ENCODE results near the gene C2CD4D. TPM values are rescaled to one million over a fixed set of nuclear protein-coding genes. Genes with fewer than 3 reads are reported as not detected.
"Not testable (repeated sequence)": the region's sequence is repeated elsewhere in the genome, so short reads cannot be mapped to it uniquely, and the experiment has no call there.

The C2CD4D gene
- total RNA-seq, 1 donor from 2014 or later, result not detected

DNA sequence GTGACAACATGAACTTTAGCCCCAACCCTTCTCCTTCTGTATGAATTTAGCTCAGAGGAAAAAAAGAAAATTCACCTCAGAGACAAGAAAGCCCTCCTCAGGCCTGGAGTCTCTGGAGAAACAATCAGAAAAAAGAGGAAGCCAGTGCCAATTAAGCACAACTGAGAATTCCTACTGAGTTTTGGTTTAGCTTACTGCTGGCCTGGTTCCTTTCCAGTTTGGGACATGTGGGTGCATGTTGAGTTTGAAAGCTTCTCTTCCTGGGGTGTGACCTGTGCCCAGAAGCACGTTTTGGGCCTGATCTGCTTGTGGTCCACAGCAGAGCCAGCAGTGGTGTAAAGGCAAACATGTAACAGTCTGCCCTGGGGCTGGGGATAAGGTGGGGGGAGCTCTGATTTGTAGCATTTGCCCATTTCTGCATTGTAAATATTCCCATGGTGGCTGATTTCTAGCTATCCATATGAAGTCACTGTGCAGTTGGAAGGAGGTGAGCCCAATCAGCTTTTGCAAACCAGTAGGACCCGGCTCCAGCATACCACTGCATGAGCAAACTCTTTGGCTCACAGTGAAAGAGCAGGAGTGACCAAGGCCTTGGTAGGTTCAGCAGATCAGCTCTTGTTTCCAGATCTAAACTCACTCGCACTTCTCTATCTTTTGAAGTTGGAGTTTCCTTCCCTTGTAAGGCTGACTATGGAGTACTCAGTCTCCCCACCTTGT is 18.6 kb upstream of the C2CD4D start:
- no peak overlapping the region for H3K27ac Mint-ChIP-seq
- peaks cover 5% of the 10 kb centered on the region for H3K27me3 Mint-ChIP-seq (ENCODE audit: insufficient read depth, low read depth)
- no peak overlapping the region for H3K4me3 ChIP-seq
- H3K27ac ChIP-seq, result no peak overlapping the region
- H3K4me2 ChIP-seq, result no peak overlapping the region
- H3K4me1 ChIP-seq, result no peaks in the 10 kb centered on the region
- no peaks in the 10 kb centered on the region for H3F3A ChIP-seq (ENCODE audit: low read depth)
- TF ChIP-seq EZH2phosphoT487 (IDR thresholded peaks at IDR 0.05) (no peak), EZH2 (IDR thresholded peaks at IDR 0.05) (no peak)
- TF ChIP-seq, protein P1, sequence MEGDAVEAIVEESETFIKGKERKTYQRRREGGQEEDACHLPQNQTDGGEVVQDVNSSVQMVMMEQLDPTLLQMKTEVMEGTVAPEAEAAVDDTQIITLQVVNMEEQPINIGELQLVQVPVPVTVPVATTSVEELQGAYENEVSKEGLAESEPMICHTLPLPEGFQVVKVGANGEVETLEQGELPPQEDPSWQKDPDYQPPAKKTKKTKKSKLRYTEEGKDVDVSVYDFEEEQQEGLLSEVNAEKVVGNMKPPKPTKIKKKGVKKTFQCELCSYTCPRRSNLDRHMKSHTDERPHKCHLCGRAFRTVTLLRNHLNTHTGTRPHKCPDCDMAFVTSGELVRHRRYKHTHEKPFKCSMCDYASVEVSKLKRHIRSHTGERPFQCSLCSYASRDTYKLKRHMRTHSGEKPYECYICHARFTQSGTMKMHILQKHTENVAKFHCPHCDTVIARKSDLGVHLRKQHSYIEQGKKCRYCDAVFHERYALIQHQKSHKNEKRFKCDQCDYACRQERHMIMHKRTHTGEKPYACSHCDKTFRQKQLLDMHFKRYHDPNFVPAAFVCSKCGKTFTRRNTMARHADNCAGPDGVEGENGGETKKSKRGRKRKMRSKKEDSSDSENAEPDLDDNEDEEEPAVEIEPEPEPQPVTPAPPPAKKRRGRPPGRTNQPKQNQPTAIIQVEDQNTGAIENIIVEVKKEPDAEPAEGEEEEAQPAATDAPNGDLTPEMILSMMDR (IDR thresholded peaks at IDR 0.05), result no peak
- H3K4me3 Mint-ChIP-seq, result no peak overlapping the region
- no peaks in the 10 kb centered on the region for H3K9me3 Mint-ChIP-seq
- peaks cover 8% of the 10 kb centered on the region for H3K27me3 ChIP-seq
- peaks cover 5% of the 10 kb centered on the region for H3K4me1 Mint-ChIP-seq
- H3K36me3 Mint-ChIP-seq, result no peaks in the 10 kb centered on the region
- H3K9ac ChIP-seq, result no peak overlapping the region
- H4K20me1 ChIP-seq (ENCODE audit: low read depth), result no peaks in the 10 kb centered on the region
- no peak overlapping the region for H2AFZ ChIP-seq (replicated peaks)
- no peaks in the 10 kb centered on the region for H3K79me2 ChIP-seq (ENCODE audit: low read depth)
- H3K9me3 ChIP-seq (ENCODE audit: low read depth), result no peaks in the 10 kb centered on the region
- DNase-seq (ENCODE audit: low spot score), result no peak
- no peaks in the 10 kb centered on the region for H3K36me3 ChIP-seq

DNA sequence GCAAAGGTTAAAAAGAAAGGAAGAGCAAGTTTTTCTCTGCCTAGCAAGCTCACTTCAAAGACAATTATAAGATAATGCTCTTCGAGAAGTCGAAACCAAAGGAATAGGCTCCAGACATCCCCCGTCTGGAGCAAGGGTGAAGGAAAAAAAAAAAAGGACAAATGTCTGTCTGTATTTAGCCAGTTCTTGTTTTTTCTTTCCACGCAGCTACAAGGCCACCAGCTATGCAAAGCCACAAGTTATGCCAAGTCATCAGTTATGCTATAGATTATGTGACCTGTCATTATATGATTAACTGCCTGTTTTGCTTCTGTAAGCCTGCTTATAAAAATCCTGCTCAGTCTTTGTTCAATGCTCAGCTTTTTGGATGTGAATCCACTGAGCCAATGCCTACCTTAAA is 16.3 kb upstream of the C2CD4D start:
- no peak overlapping the region for H3K27ac ChIP-seq
- H2AFZ ChIP-seq (replicated peaks), result no peak overlapping the region
- no peak for DNase-seq (ENCODE audit: low spot score)
- Mint-ChIP-seq H3K27ac (no peak overlapping the region), H3K4me3 (no peak overlapping the region), H3K4me1 (peaks cover 3% of the 10 kb centered on the region), H3K36me3 (no peaks in the 10 kb centered on the region), H3K27me3 (ENCODE audit: insufficient read depth, low read depth) (peaks cover 8% of the 10 kb centered on the region), H3K9me3 (no peaks in the 10 kb centered on the region)
- H4K20me1 ChIP-seq (ENCODE audit: low read depth), result no peaks in the 10 kb centered on the region
- TF ChIP-seq, protein P1 (IDR thresholded peaks at IDR 0.05), result no peak
- TF ChIP-seq EZH2phosphoT487 (IDR thresholded peaks at IDR 0.05) (no peak), EZH2 (IDR thresholded peaks at IDR 0.05) (no peak)
- H3K4me2 ChIP-seq, result no peak overlapping the region
- no peak overlapping the region for H3K9ac ChIP-seq
- H3K4me3 ChIP-seq, result no peak overlapping the region
- no peaks in the 10 kb centered on the region for H3K79me2 ChIP-seq (ENCODE audit: low read depth)
- H3K36me3 ChIP-seq, result no peaks in the 10 kb centered on the region
- H3K27me3 ChIP-seq, result no peaks in the 10 kb centered on the region
- no peaks in the 10 kb centered on the region for H3F3A ChIP-seq (ENCODE audit: low read depth)
- no peaks in the 10 kb centered on the region for H3K4me1 ChIP-seq
- H3K9me3 ChIP-seq (ENCODE audit: low read depth), result no peaks in the 10 kb centered on the region

DNA sequence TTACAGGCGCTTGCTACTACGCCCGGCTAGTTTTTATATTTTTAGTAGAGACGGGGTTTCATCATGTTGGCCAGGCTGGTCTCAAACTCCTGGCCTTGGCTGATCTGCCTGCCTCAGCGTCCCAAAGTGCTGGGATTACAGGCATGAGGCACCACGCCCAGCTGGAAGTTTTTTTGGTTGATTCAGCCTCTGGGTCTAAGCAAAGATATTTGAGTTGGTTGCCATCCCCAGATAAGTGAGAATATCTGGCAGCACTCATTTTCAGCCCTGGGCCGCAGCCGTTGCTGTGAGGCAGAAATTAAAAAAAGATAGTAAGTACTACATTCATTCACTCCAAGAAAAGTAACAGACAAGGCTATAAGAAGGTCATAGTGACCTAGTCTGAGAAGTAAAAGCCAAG is 15.9 kb upstream of the C2CD4D start:
- not testable (repeated sequence) for H3K4me3 ChIP-seq; H2AFZ ChIP-seq (replicated peaks); H3K9ac ChIP-seq; H3K27me3 ChIP-seq; H4K20me1 ChIP-seq (ENCODE audit: low read depth); H3K4me1 Mint-ChIP-seq; H3K27ac Mint-ChIP-seq; H3K4me1 ChIP-seq; H3K4me2 ChIP-seq; H3K36me3 Mint-ChIP-seq; H3K79me2 ChIP-seq (ENCODE audit: low read depth); H3K27ac ChIP-seq; H3K4me3 Mint-ChIP-seq; H3K36me3 ChIP-seq; H3F3A ChIP-seq (ENCODE audit: low read depth); H3K9me3 ChIP-seq (ENCODE audit: low read depth); H3K9me3 Mint-ChIP-seq; H3K27me3 Mint-ChIP-seq (ENCODE audit: insufficient read depth, low read depth); DNase-seq (ENCODE audit: low spot score)

DNA sequence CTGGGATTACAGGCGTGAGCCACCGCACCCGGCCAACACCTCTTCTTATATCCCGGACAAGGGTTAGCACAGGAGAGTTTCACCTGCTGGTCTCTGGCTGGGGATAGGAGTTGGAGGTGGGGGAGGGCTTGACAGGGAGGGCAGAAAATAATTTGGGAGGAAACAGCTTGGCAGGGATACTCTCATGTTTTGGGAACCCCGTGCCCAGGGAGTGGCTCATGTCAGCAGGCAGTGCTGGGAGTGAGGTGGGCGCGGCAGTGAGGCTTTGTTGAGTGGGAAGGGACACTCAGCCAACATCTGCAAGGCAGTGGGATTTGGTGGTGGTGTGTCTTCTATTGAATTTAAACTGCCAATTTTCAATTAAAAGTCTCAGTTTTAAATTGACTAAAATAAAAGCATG is 15.0 kb upstream of the C2CD4D start:
- Histone ChIP-seq H3F3A (ENCODE audit: low read depth) (no peaks in the 10 kb centered on the region), H3K9me3 (ENCODE audit: low read depth) (no peaks in the 10 kb centered on the region), H3K4me2 (no peak overlapping the region), H3K4me1 (no peaks in the 10 kb centered on the region), H3K4me3 (no peak overlapping the region), H2AFZ (replicated peaks) (no peak overlapping the region), H3K36me3 (no peaks in the 10 kb centered on the region), H3K27ac (no peak overlapping the region), H3K27me3 (no peaks in the 10 kb centered on the region), H3K79me2 (ENCODE audit: low read depth) (no peaks in the 10 kb centered on the region), H3K9ac (no peak overlapping the region), H4K20me1 (ENCODE audit: low read depth) (no peaks in the 10 kb centered on the region)
- TF ChIP-seq EZH2 (IDR thresholded peaks at IDR 0.05), result no peak
- TF ChIP-seq EZH2phosphoT487 (IDR thresholded peaks at IDR 0.05), result no peak
- TF ChIP-seq, protein P1 (IDR thresholded peaks at IDR 0.05), result no peak
- Mint-ChIP-seq H3K4me1 (peaks cover 3% of the 10 kb centered on the region), H3K27ac (no peak overlapping the region), H3K27me3 (ENCODE audit: insufficient read depth, low read depth) (peaks cover 10% of the 10 kb centered on the region), H3K9me3 (no peaks in the 10 kb centered on the region), H3K4me3 (no peak overlapping the region), H3K36me3 (no peaks in the 10 kb centered on the region)
- no peak for DNase-seq (ENCODE audit: low spot score)
